ENCODE results near the gene EOMES.

Gene EOMES

DNA sequence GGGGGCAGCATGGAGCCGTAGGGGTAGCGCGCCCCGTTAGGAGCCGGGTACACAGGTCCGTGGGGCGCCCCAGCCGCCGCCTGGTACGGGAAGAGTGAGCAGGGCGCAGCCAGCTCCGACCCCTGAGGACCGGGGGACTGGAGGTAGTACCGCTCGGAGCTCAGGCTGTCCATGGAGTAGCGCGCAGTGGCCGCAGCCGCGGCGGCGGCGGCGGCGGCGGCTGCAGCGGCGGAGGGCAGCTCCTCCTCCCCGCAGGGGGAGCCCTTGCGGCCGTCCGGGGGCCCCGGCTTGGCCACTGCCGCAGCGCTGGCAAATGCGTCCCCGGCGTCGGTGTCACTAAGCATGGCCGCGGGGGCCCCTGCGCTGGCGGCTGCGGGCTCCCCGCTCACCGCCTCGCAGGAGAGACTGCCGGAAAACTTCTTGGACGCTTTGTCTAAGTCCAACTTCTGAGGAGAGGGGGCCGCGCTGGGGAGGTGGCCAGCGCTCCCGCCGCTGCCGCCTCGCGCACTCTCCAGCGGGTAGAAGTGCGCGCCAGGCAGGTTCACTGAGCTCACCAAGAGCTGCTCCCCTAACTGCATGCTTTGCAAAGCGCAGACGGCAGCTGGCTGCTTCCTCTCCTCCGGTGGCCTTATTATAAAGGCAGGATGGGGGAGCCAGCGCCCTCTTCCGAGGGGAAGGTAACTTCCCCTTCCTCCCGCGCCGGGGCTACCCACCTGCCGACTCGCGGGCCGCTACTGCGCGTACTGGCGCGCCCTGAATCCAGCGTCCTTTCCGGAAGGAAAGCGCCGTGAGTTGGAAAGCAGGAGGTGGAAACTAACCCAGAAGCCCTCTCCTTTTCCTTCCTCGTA is at the start of gene EOMES:
Gene EOMES (minus strand): TSS at position 607 of the 848 bp plus-strand sequence. CDS start 29 bp downstream, at position 578.
- DNase-seq = peak; percentile 74 to 84

DNA sequence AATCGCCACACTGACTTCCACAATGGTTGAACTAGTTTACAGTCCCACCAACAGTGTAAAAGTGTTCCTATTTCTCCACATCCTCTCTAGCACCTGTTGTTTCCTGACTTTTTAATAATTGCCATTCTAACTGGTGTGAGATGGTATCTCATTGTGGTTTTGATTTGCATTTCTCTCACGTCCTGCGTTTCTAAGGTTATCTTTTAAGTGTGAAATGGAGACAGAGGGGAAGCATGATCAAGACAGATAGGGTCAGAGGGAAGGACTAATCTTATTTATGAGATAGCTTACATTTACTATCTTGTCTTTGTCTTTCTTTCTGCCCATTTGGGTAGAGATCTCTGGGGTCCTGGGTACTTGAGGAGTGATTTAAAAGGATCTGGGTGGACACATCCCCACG is 48.3 kb upstream of the EOMES start:
- peak in 1 of 2 donors; percentile 1 for DNase-seq

DNA sequence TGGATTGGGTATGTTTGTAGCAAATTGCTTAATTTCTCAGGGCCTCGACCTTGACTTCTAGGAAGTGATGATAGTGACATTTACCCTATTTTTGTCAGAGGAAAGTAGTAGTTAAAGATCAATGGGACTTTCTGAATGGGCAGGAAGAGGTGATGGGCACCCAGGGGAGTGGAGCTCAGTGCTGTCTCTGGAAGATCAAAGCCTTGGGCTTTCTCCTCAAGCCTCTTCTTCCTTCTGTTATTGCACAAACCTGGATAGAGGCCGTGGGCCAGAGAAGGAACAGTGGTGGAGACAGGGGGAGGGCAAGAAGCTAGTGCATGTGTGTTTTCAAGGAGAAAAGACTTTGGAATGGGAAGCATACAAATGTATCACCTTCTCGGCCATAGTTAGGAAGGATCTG is 44.9 kb upstream of the EOMES start:
- no peak for DNase-seq

DNA sequence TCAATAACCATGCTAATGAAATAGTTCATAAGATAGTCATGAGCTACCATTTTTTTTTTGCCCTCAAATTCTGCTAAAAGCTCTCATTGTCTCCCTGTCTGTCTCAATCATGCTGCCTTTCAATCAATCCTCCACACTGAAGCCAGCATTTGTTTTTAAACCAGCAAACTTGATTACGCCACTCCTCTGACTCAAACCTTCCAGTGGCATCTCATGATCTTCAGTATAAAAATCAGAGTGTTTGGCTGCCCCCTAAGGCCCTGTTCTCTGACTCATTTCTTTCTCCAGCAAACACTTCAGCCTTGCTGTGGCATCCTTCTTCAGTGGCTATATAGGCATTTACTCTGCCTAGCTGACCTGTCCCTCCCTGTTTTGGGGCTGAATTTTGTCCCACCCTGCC is 36.0 kb upstream of the EOMES start:
- DNase-seq = no peak

DNA sequence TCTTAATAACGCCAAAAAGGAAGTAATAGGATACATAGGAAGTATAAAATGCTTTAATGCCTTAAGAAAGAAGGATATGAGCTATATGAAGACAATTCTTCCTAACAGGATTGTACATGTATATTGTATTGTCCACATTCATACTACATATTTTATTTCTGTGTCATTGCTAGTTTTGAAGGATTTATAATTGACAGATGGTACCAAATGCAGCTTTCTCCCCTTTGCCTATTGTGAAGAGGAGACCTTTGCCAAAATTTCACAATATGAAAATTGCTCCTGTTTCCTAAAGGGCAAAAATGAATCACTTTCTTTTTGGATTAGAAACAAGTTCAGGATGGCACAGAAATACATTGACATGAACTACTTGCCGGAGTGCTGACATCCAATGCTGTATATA is 34.8 kb upstream of the EOMES start:
- DNase-seq = no peak

DNA sequence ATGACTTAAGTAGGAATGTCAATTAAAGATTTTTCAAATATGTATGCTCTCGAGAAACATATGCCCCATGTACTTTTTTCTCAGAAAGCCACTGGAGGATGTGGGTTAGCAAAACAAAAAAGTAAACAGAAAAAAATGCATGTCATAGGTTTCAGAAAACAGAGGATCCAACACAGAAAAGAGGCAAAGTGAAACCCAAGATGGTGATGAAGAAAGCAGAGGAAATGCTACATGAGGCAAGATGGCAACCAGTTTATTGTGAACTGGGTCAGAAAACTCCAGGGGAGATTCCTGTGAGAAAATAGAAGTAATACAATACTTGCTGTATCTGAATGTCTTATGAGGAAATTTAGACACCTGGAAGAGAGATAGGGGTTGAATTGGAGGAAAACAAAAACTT is 30.8 kb upstream of the EOMES start:
- DNase-seq = peak in 1 of 2 donors; percentile 20

DNA sequence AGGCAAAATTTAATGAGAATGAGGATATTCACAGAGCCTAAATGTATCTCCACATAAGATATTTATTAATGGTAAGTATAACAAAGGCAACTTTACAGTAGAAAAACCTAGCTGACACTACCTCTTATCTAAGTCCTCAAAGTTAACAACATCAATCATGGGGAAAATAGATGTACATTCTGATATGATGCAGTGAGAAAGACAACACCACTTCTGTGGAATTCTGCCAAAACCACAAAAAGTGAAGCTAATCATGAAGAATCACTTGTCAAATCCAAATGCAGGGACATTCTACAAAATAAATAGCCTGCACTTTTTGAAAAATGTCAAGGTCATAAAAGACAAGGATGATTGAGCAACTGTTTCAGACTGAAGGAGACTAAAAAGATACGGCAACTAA is 27.5 kb upstream of the EOMES start:
- DNase-seq = no peak

DNA sequence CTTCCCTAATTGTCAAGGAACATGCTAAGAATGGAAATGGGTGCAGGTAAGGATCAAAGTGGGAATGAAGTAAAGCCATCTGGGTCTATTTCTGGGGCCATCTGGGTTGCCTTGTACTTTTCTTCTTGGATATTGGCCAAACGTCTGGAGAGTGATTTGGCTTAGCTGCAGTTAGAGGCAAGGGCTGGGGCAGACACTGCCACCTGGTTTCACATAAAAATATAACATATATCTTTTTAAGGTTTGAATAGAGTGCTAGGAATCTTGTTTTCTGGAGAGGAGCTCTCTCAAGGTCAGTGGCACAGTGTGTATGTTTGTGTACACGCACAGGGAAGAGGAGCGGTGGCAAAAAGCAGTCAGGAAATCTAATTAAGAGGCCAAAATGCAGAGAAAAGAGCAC is 24.7 kb upstream of the EOMES start:
- no peak for DNase-seq

DNA sequence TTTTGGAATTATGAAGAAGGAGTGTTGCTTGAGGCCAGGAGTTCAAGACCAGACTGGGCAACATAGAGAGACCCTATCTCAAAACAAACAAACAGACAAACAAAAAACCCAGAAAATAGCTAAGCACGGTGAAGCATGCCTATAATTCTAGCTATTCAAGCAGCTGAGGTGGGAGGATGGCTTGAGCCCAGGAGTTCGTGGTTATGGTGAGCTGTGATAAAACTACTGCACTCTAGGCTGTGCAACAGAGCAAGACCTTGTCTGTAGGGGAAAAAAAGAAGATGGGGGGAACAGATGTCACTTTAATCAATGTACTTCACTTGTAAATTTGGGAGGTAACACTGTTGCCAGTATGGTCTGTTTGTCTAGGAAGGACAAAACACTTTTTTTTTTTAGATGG is 18.7 kb upstream of the EOMES start:
- DNase-seq = no peak

DNA sequence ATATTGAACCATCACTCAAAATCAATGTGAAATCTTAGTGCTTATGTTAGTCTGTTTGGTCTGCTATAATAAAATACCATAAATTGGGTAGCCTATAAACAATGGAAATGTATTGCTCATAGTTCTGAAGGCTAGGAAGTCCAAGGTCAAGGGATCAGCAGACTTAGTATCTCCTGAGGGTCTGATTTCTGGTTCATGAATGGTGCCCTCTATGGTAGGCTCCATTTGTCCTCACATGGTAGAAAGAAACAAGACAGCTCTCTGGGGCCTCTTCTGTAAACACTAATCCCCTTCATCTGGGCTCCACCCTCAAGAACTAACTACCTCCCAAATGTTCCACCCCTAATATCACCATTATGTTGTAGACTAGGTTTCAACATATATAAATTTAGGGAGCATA is 15.0 kb upstream of the EOMES start:
- DNase-seq = no peak

DNA sequence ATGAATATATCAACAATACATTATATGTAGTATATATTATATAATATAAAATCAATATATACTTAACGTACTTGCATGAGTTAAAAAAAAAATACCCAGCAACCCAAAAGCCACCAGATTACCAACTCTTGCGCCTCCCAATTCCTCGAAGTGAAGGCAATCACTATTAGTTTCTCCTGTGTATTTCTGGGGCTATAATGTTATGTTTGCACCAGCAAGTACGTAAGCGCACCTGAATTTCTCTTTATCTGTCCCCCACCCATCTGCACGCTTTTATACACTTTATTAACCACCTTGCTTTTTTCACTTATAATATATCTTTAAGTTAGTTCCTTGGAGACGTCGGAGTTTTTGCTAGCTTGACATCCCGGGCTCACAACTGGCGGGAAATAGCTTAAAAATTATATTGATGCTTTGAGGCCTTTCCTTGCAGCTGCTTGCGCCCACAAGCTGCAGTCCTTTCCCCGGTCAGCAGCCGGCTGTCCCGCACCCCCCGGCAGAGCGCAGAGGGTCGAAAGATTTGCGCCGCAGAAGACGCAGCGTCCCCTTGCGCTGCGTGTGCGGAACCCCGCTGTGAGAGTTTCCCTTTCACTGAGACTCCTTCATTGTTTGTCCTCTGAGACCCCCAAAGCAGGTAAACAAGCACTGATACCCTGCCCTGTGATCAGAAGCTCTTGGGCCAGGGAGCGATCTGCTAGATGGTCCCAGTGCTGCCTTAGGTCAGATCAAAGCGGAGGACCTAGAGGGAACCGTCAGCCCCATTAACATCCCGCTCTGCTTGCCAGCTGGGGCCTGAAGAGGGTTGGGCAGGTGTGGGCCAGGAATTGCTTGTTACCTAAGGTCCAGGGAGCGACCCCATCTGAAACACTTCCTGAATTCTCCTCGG is 8.9 kb upstream of the EOMES start:
- no peak for DNase-seq

DNA sequence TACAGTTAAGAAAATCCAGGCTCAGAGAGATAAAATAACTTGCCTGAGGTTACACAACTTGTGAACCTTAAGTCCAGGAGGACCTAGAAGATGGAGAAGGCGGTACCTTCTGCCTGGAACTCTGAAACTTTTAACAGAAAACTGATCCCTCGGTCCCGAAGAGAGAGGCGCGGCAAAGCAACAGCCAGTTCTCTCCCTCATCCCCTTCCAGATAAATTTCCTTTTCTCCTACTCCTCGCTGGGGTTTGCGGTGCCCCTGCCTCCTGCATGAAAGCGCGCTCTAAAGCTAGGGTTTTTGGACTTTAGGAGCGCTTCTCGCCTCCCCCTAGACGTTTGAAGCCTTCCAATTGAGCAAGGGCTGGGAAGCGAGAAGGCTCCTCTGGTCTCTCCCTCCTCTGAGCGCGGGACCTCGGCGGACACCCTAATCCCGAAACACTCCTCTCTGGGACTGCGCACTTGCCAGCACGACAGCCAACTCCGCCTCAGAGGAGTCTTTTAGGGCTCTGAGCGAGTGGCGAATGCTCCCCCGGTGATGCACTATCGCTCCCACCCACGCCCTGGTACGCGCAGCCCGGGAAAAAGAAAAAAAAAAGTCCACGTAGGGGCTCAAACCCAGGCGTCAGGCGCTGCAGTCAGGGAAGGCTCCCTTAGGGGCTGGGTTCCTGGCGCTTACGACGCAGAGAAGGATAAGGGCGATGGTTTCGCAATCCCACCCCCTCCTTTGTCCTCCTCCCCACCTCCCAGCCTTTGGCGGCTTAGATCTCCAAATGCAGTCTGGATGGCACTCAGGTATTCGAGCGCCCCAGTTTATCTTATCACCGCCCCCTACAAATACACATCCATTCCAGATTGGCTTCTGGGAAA is 7.9 kb upstream of the EOMES start:
- DNase-seq = no peak

DNA sequence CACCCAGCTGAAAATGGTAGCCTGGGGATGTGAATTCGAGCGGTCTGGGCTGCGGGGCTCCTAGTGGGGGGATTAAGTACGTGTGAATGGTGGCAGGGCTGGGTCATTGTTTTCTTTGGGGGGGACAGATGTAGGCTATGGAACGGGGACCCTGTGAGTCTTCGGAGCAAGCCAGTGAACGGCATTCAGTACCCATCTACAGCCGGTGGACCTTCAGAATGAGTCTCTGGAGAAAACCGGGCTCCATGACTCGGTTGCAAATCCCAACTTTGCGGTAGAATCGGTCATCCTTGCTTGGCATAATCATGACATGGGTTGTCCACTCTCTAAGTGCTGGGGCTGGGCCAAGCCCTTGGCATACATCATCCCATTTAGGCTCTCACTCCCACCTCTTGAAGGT is 7.2 kb upstream of the EOMES start:
- no peak for DNase-seq

DNA sequence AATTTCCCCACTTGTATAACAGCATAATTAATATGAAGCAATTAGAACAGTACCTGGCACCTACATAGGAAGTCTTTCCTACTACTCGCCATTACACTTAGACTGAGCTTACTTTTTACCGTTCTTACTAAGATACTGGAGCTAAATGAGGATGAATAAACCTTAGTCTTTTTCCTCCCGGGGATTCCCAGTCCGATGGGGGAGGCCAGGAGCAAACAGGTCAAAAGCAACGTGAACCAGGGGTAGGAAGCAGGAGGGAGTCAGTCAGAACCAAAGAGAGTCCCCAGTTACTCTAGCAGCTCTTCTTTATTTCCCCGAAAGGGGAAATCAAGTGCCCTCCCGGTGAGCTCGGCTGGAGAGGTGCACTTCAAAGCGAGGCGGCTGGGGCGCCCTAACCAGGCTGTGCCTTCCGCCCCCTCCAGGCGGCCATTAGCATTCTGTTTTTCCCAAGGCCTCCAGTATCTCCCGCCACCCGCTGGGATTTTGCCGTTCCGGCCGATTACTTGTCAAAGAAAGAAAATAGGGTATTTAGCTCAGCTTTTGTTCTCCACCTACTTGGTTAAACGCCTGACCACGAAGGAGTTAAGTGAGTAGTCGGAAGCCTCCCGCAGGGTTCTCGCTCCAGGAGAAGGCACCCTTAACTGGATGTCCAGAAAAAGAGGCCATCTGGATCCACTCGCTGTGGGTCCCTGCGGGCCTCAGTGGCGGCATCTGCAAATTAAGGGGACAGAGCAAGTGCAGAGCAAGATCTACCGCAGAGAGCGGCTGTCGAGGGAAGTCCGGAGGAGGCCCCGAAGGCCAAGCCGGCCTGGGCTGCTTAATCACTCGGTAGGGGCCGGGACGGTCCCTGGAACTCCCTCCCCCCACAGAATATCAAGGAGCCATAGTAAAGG is 6.3 kb upstream of the EOMES start:
- DNase-seq = peak in 1 of 2 donors; percentile 30

DNA sequence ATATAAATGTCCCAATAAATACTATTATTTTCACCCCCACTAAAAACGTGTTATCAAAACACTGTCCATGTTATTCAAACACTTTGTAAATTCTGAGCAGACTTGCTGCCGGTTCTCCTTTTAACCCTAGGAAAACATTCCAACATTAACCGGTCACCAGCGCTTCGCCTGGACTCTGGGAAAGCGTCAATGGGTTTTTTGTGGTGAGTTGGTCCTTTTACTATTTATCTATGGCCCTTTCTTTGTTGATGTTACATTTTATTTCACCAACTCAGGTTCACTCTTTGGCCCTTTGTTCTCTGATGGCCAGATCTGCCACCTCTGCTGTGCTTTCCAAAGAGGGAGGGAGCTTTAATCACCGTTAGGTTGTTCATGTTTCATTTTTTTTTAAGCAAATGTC is 4.1 kb upstream of the EOMES start:
- DNase-seq = no peak

DNA sequence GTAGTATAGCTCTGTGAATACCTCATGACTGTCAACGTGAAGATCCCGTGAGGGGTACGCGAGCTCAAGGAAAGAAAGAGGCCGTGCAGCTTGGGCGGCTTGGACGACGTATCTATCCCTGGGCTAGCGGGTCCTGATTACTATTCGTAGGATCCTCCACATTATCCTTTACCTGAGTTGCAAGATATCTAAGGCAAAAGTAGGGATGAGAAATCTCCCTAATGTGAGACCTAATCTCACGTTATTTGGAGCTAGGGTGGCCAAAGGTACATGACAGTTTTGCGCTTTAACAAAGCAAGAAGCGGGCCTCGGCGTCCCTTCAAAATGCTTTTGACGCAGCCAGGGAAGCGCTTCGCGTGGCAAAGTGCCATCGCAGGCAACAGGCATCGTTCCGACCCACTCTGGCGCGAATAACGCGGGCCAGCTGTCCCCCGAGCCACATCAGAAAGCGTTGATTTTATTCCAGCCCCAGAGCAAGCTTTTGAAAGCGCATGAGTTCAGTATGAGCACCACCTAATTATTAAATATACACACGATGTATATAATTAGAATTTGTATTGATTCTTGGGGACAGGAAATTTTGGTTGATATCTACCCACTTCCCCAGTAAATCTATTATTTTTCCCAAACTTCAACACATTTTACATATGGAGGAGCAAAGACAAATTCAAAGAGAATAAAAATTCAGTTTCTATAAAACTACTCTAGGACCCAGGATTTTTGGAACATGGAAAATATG is 2.5 kb upstream of the EOMES start:
- DNase-seq = no peak

DNA sequence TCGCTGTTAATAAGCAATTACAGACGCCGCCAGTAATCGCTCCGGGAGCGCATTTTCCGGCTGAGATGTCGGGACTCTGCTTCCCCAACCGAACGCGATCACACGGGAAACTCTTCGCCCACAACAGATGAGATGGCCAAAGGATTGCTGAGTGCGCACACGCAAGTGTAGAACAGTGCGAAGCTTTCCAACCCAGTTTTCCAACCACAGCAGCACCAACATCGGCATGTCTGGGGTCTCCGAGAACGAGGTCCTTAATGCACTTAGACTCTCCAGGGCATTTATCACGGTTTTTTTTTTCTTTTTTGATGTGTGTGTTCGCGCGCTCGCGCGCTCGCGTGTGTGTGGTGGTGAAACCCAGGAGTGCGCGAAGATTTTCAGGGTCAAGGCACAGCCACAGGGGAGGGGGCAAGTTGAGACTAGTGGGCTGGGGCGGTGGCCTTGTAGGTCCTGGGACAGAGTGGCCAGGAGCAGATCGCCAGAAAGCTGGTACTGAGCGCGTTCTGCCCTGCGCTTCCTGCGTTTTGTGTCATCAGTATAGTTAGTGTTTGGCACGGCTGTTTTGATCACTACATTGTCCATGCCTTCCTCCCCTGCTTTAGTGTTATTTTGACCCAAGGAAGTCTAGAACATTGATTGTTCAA is 1.8 kb upstream of the EOMES start:
- no peak for DNase-seq

DNA sequence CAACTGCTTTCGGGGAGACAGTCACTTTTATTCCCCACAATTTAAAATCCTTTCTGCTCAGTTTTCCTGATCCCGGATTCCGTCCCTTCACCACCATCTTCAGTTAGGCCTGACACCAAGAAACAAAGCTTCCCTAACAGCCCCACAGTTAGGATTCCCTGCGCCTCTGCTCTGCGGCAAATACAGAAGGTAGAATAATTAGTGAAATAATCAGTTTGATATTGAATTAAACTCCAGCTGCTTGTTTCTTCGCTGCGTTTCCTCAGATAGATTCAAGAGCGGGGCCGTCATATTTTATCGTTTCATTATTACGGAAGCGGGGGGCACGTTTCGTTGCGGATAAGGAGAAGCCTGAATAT is 1.3 kb upstream of the EOMES start:
- no peak for DNase-seq

DNA sequence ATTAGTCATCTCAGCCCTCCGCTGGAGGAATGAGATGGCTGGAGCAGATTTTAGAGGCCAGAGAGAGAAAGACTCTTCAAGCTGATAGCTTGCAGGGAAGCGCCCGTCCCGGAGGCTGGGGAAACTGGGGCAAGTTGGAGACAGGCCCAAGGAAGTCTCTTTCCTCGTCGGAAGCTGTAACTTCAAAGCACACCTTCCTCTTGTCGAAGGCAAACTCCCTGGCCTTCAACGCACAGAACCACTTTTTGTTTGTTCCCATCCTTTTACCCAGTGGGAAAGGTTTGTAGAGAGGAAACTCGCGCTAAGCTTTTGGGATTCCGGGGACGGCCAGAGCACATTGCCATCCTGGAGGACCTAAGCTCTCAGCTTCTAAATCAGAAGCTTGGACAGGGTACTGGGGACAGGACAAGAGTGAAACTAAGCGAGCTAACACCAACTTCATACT is 900 bp upstream of the EOMES start:
- DNase-seq = no peak

DNA sequence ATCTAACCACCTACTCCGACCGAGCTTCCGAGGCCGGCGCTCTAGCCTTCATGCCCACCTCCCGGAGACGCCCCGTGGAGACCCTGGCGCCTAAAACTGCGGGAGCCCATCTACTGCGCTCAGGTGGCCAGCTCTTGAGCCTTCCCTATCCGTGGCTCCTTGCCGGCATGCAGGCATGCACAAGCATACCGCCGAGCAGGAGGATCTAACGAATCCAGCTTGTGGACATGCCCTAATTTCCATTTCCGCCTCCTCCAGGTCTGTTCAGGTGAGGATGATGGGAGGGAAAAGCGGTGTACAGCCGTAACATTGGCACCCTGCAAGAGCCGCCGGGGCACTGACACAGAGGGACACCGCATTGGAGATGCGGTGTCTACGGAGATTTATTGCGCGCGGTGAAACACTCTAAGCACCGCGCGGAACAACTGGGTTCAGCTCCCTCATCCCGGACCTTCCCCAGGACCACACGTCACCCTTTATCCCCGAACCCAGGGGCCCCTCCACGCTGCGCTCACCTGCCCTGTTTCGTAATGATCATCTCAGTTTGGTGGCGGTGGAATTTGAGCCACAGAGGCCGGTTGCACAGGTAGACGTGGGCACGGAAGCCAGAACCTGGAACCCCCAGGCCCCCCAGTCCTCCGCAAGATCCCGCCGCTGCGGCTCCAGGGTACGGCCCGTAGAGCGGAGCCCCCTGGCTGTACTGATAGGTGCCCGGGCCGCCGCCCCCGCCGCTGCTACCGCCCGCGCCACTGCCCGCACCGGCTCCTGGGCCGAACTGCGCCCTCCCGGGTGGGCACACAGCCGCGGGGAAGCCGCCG is 1.0 kb downstream of the EOMES start:
- no peak for DNase-seq
